Tongue (tissue), 2 donors: ENCODE measurements around the gene UCK2. TPM values are rescaled to one million over a fixed set of nuclear protein-coding genes. Genes with fewer than 3 reads are reported as not detected.
A peak's percentile ranks its signal among the peaks of the same experiment; 100 is the strongest.

Experiments used
- DNase-seq: peaks from one replicate; pipeline ENCODE4 v3.0.0-alpha.2; 2015
- total RNA-seq: library from RNA; depleted of rRNA; stranded (reverse); fragments of >200 nt; gene quantifications from one replicate; pipeline ENCODE4 v1.2.3, GENCODE V29; 2014

The UCK2 gene
- total RNA-seq, 1 donor from 2014 or later, result 39.0 TPM

DNA sequence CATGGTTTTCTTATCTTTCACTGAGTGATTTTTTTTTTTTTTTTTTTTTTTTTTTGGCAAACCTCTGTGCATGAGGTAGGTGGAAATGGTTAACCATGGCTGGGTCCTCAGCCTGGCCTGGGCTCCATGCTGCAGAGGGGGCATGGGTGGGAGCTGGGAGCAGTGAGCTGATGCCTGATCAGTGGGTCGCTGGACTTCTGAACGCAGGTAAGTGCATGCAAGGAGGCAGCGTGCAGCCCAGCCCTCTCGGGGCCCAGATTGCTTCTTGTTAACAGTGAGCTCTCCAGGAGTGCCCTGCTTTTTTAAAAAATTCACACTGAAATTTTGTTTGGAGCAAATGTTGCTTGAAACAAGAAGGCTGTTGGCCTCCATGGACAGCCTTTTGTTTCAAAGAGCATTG lies 75.2 kb downstream of the UCK2 start:
- no peak for DNase-seq

DNA sequence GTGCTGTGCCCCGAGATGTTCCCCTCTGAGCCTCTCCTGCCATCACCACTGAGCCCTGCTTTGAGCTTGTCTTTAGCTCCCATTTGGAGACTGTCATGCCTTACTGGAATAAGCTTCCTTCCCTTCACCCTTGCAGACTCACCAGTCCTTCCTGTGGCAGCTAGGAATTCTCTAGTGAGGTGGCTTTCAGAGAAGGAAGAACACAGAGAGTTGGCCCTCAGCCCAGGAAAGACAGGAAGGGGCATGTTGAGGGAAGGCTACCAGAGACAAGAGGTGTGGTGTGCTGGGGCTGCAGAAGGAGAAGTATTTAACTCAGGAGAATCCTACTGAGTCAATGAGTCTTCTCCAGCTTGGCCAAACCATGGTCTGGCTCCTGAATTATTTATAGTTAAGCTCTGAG lies 76.3 kb downstream of the UCK2 start:
- DNase-seq, result peak; percentile 32

DNA sequence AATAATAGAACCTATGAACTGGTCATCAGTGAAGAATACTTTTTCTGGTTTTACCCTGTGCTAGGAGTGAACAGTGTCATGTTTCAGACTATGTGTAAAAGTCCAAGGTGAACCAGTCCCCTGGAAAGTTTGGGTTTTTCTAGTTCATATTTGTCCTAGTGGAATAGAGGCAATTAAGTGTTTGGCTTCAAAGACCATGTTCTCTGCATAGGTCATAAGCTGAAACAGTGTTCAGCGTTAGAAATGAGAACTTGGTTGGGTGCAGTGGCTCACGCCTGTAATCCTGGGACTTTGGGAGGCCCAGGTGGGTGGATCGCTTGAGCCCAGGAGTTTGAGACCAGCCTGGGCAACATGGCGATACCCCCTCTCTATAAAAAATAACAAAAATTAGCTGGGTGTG lies 77.5 kb downstream of the UCK2 start:
- DNase-seq, result no peak

GRCh38 chr1:165905853-165906252 lies 78.4 kb downstream of the UCK2 start:
- DNase-seq, result no peak

DNA sequence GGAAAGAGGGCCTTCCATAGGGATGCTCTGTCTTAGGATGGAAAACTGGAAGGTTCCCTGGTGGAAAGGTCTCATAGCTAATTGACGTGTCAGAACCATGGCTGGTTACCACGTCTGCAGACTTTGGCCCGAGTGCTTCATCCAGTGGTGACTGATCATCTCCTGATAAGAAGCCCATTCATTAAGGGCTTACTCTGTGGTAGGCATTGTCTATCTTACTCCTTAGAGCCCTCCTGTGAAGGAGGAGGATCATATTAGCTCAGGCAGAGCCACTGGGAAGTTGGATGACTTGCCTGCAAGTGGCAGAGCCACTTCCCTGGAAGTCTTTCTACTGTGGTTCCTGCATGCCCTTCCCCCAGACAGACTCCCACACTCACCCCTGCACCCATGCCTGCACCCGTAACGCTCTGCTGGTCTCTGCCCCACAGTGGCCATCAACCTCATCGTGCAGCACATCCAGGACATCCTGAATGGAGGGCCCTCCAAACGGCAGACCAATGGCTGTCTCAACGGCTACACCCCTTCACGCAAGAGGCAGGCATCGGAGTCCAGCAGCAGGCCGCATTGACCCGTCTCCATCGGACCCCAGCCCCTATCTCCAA lies 79.9 kb downstream of the UCK2 start:
- no peak for DNase-seq

DNA sequence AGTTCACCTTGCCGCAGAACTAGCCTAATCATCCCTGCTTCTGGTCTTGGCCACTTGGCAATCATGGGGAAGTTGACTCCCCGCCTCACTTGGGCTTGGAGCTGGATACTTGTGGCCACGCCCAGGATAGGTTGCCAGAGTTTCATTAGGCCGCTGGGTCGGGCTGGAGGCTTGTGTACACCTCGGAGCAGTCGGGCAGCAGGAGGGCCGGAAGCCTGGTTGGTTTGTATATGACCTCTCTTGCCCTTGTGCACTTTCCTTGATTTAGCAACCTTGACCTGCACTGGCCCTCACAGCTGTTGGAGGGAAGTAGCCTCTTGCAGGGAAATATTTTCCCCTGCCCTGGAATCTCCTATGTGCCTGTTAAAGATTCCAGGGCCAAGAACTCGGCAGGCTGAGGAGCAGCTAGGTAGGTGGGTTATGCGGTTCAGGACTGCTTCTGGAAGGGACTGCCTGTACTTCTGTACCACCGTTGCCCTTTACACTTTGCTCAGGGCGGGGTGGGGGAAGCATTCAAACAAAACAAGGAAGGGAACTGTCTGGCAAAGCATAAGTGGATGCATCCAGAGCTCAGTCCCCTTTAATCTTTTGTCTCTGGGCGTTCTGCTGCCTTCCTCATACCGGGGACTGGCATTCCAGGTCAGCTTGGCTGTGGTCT lies 83.5 kb downstream of the UCK2 start:
- no peak for DNase-seq

DNA sequence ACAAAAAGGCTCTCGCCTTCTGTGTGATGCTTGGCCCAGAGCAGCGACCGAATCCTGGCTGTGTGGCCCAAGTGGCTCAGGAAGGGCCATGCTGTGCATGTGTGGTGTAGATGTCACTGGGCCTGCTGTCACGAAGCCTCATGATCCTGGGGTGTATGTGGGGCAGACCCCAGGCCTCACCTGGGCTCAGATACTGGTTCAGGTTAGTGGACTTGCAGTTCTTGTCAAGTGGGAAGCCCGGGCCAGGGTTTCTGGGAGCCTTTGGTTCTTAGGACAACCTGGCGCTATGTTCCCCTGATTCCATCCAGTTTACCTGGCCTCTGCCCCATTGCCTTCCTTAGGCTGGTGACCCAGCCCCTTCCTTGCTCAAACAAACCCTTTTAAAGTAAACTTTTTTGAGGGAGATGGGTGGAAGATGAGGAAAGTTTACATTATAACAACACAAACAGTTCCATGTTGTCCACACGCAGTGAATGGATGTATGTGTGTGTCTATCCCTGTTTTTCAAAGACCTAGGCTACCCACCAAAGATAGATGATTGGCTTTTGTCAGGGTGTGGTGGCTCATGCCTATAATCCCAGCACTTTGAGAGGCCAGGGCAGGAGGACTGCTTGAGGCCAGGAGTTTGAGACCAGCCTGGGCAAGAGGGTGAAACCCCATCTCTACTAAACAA lies 84.3 kb downstream of the UCK2 start:
- DNase-seq, result no peak

- DNase-seq, result no peak
These were observed 85.2 kb downstream of the UCK2 start for GRCh38 chr1:165912638-165913037.

DNA sequence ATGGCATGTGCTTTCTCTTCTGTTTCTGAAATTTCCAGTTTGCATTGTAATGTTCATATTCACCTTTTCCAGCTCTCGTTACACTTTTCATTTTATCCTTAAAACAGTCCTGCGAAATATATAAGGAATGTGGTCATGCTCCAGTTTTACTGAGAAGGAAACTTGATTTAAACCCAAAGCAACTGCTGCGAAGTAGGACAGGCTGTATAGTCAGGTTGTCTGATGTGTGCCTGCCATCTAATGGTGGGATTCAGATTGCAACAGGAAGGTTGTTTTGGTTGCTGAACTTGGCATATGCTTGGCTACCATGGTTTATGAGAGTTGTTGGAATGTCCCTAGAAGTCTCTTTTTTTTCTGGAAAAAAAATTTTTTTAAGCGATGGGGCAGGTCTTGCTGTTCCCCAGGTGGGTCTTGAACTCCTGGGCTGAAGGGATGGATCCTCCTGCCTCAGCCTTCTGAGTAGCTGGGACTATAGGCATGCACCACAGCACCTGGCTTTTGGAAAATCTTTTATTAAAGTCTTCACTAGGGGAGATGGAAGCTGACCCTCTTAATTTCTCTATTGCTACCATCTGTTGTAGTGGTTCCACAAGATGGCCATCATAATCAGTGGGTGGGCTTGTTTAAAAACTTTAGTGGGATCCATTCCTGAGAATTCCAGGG lies 86.9 kb downstream of the UCK2 start:
- DNase-seq, result peak; percentile 92

DNA sequence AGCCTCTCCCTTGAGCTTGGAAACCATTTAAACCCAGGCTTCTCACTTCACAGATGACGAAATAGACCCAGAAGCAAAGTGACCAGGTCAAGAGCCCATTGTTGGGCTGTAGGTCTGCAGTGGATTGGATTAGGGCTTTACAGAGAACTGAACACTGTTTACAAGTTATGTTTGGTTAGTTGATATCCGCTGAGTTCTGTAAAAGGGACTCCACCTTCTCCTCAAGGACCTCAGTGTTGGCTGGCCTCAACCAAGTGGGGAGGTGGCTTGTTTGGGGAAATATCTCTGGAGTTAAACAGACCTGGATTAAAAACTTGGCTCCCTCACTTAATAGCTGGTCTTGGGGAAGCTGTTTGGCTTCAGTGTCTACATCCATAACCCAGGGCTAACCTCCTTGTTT lies 88.1 kb downstream of the UCK2 start:
- no peak for DNase-seq

- DNase-seq, result peak; percentile 34
These were observed 88.5 kb downstream of the UCK2 start for GRCh38 chr1:165915932-165916348.

DNA sequence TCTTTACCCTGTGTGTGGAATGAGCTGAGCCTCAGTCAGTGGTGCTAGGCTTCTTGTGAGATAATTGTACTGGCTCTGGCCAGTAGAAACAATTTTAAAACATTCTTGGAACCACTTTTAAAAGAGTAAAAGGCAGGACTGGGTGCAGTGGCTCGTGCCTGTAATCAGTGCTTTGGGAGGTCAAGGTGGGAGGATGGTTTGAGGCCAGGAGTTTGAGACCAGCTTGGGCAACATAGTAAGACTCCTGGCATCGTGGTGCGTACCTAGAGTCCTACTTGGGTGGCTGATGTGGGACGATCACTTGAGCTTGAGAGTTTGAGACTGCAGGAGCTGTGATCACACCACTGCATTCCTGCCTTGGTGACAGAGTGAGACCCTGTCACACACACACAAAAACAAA lies 89.8 kb downstream of the UCK2 start:
- DNase-seq, result no peak

DNA sequence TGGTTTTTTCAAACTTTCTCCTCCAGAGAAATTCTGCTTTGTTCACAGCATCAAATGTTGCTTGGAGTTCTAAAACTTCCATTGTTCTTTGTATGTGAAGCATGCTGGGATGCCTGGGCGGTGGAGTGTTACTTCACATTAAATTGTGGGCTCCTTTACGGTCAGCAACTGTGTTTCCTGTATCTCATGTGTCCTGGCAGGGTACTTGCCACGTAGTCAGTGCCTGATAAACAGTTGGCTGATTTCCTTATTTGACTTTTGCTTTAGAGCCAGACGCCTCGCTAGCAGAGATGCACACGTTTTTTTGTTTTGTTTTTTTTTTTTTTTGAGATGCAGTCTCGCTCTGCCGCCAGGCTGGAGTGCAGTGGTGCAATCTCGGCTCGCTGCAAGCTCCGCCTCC lies 96.7 kb downstream of the UCK2 start:
- no peak for DNase-seq

DNA sequence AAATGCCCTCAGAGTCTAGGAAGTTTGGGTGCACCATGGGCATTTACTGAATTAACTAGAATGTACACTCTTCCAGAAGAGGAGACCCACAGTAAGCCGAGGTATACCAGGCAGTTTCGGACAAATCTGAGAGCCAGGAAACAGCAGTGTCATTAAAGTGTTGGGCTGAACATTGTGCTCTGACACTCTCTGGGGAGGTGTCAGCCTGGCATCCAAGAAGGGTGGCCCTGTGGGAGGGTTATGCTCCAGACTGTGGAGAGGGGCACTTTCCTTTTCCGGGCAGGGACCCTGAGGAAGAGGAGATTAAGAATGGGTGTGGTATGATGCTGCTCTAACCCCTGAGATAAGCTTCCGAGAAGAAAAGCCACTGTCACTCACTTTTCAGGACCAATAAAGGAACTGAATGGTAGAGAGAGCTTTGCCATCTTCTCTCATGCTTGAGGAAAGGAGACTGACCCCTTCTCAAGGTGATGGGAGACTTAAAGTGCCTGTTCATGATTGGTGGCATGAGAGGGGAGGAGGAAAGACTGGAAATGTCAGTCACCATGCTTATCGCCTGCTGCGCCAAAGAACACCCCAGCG lies 98.2 kb downstream of the UCK2 start:
- no peak for DNase-seq

GRCh38 chr1:165927169-165927568 lies 99.8 kb downstream of the UCK2 start:
- DNase-seq, result no peak

DNA sequence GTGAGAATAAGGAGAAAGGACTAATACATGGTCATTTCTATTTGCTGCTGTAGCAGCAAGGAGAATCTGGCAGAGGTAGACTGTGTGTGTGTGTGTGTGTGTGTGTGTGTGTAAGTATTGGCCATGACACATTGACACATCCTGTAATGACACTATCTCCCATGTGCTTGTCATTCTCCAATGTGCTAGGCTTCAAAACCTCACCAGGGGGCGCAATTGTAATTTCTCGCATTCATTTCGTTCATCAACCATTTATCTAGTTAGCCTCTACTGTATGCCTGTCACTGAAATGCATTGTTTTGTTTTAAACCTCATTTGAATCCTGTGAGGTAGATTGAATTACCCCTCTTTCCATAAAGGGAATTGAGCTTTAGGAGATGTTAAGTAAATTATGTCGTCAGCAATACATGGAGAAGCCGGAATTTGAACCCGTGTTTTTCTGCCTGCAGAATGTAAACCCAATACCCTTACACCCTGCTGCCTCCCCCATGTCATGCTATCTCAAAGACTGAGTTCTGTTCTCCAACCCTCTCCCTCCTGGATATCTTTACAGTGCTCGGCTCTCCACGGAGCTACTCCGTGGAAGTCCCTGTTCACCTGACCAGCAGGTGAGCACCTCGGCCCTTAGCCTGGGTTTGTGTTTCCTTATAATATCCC lies 100.8 kb downstream of the UCK2 start:
- peak; percentile 74 for DNase-seq

- no peak for DNase-seq
These were observed 103.5 kb downstream of the UCK2 start for GRCh38 chr1:165930961-165931360.

DNA sequence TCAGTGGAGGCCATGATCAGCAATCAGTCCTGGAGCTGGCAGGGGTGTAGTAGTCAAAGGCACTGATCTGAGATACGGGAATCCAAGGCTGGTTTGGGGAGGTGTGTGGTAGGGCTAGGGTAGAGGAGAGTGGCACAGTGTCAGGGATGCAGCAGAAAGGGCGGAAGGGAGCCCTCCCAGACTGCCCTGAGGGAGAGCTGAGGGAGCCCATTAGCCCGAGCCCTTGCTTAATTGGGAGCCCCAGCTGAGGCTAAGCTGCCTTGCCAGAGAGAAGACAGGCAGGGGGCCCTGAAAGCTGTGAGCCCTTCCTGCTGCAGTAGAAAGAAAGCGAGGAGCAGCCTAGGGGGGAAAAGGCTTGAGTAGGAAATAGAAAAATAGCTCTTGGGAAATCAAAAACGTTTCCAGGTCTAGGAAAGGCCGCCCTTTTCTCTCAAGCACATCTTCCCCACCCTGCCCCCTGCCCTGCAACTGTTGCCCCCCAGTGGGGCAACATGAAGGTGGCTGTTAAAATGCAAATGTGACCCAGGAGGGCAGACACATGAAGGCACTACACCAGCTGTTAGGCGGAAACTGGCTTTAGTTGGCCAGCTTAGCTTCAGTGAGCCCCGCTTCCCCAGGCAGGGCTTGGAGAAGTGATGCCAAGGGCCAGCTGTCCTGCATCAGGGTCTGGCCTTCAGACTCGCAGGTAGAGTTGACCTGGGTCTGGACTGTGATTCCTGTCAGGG lies 106.2 kb downstream of the UCK2 start:
- DNase-seq, result no peak

GRCh38 chr1:165936542-165936941 lies 109.1 kb downstream of the UCK2 start:
- DNase-seq, result no peak

DNA sequence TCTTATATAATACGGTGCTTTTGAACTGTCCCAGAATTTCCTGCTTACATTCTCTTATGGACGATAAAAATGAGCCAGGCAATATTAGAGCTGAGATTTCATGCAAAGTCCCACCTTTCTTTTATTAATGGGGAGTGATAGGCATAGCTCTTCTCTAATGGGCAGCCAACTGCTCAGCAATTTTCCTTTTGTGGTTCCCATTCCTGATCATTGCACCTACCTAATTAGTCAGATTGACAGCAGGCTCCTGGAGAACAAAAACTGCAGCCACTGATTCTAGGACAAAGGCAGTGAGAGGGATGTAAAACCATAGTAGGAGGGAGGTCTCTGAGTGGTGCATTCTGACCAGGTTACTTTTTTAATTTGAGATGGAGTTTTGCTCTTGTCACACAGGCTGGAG lies 110.4 kb downstream of the UCK2 start:
- DNase-seq, result no peak

DNA sequence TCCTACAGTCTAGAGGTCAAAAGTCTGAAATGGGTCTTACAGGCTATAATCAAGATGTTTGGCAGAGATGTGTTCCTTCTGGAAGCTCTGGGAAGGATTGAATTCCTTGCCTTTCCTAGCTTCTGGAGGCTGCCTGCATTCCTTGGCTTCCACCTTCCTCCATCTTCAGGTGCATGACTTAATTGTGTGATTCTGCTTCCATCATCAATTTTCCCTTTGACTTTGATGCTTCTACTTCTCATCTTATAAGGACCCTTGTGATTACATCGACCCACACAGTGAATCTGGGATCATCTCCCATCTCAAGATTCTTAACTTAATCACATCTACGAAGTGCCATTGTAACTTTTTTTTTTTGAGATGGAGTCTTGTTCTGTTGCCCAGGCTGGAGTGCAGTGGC lies 111.4 kb downstream of the UCK2 start:
- DNase-seq, result no peak

- no peak for DNase-seq
These were observed 114.1 kb downstream of the UCK2 start for GRCh38 chr1:165941531-165941930.
